Loucy (cell line): ENCODE data around the gene KL.

ENCODE experiments used
- CTCF ChIP-seq: fragments of 200-600 bp; sonication (generic); conservative IDR thresholded peaks from 2 replicates; pipeline ENCODE4 v1.5.1; 2014; ENCODE audit warnings: mild to moderate bottlenecking, antibody characterized with exemption, low read length
- EZH2phosphoT487 ChIP-seq: fragments of 200-600 bp; IDR thresholded peaks from 2 replicates; pipeline ENCODE4 v1.6.1; 2018; ENCODE audit warnings: antibody characterized with exemption, mild to moderate bottlenecking, moderate library complexity, borderline replicate concordance

GRCh38 chr13:32993145-32993544, 23.1 kb upstream of the KL start:
- TF ChIP-seq CTCF (no peak), EZH2phosphoT487 (no peak)
